GM21528 (cell line): ENCODE data around the gene GPX2.
A peak's percentile ranks its signal among the peaks of the same experiment; 100 is the strongest.

Source experiments
- ATAC-seq: cut with Tn5 transposase; IDR thresholded peaks from one replicate; pipeline ENCODE4 v1.9.1; 2021; ENCODE audit warnings: mild to moderate bottlenecking, moderate library complexity; ENCODE audit not compliant: unreplicated experiment, low FRiP score

GPX2 gene

DNA sequence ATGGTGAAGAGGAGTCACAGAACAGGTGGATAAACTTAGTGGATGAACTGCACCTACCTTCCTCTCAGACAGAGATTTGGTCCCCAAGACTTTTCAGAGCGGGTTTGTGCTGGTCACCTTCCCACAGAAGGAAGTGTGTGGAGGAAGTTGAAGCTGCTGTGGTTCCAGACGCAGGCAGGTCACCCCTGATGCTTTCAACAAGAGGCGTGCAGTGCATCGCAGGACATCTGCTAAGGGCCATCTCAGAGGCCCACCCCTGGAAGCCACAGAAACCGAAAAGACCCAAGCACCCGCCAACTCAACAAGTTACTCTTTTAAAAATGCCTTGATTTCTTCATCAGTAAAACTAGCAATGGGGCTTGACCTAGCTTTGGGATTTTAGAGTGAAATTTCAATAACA is 1.0 kb upstream of the GPX2 start:
- ATAC-seq = no peak

GRCh38 chr14:64940336-64940910 is 2.1 kb downstream of the GPX2 start:
- ATAC-seq = no peak

GRCh38 chr14:64939817-64940190 is 2.7 kb downstream of the GPX2 start:
- ATAC-seq = no peak

DNA sequence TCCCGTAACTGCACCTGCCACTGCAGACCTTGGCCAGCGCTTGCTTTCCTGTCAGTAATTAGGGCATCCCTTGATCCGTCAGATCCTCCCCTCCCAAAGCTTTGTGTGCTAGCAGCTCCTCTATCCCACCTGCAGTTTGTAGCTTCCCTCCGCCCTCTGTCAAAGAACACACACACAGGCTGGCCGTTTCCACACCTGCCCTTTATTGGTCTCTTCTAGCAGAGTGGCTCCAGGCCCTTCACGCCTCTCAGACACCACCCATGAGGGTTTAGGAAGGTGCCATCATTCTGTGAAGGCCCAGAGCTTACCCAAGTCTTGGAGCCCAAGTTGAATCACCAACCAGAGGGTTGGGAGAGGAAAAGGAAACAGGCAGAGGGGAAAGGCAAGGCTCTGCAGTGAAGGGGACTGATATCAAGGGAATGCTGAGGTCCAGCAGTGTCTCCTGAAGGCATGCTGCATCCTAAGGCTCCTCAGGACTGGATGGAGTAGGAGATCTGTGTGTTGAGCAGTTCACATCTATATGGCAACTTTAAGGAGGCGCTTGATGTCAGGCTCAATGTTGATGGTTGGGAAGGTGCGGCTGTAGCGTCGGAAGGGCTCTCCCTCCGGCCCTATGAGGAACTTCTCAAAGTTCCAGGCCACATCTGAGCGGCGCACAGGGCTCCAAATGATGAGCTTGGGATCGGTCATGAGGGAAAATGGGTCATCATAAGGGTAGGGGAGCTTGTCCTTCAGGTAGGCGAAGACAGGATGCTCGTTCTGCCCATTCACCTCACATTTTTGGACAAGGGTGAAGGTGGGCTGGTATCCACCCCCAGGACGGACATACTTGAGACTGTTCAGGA is 3.4 kb downstream of the GPX2 start:
- no peak for ATAC-seq

DNA sequence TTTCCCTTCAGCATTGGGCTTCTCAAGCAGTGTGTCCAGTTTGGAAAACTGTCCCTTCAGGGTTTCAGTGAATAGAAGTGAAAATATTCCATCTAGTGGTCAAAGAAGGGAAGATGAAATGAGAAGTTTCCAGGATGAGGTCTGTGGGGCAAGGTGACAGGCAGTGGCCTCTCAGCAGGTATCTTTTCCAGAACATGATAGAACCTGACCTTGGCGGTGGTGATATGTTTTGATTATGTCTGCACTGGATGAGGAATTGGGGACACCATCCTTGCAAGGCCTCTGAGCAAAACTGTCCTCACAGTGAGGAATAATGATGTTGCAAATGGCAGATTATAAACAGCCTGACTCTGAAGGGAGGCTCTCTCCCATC is 4.7 kb downstream of the GPX2 start:
- no peak for ATAC-seq

DNA sequence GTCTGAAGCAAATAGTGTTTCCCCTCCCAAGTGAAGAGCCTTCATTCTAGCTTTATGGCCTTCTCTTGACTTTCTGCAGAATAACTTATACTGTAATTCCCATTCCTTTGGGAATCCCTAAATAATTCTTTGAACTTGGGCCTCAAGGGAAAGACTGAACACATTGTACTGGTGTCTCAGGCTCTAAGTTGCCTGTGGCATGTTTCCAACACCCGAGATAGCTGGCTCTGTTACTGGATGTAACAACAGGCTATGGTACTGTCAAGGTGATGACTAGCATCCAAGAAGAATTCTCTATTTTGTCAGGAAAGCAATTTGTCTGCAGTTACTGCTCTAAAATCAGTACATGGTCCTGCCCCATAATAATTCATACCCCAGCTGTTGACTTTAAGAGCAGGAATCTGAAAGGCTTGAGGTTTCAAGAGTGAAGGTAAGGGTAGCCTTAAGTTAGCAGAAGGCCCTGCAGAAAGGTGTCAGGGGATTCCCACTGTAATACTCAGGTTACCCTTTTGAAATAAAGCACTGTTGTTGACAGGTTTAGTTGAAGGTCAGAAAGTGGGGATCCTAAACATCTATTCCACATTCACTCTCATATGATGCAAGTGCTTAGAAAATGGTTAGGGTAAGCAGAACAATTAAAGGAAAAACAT is 5.2 kb downstream of the GPX2 start:
- no peak for ATAC-seq

GRCh38 chr14:64935508-64935907 is 7.0 kb downstream of the GPX2 start:
- ATAC-seq = no peak

- no peak for ATAC-seq
Observed at GRCh38 chr14:64934338-64934929, 8.1 kb downstream of the GPX2 start.

DNA sequence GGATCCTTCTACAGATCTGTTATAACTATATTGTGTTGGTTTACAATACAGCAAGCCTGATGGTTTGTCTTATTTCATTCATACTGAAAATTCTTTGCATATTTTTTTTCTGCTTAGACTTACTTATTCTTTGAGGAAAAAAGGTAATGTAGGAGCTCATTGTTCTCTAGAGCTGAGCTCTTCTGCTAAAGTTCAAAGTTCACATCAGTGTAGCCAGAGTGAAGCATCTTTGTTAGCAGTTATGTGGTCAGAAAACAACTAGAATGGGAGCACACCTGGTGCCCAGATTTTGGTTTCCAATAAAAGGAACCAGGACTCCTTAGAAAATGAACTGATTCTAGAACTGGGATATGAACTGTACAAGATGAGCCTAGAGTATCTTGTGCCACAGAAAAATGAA is 10.3 kb downstream of the GPX2 start:
- ATAC-seq = no peak

- ATAC-seq = no peak
Observed at GRCh38 chr14:64931123-64931522, 11.4 kb downstream of the GPX2 start.

- no peak for ATAC-seq
Observed at GRCh38 chr14:64930085-64930843, 12.3 kb downstream of the GPX2 start.

DNA sequence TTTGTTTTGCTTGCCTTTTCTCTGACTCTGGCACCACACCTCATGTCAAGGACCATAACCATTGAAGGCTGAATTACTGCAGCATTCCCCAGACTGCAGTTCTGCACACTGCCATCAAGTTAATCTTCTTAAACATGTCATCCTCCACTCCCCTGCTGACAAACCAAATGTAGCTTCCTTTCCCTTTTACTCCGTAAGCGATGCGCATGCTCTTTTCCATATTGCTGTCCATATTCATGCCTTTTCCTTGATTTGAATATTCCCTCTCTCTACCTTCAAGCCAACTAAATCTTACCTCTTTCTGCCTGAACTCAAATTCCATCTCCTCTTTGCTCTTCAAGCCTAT is 13.6 kb downstream of the GPX2 start:
- no peak for ATAC-seq

DNA sequence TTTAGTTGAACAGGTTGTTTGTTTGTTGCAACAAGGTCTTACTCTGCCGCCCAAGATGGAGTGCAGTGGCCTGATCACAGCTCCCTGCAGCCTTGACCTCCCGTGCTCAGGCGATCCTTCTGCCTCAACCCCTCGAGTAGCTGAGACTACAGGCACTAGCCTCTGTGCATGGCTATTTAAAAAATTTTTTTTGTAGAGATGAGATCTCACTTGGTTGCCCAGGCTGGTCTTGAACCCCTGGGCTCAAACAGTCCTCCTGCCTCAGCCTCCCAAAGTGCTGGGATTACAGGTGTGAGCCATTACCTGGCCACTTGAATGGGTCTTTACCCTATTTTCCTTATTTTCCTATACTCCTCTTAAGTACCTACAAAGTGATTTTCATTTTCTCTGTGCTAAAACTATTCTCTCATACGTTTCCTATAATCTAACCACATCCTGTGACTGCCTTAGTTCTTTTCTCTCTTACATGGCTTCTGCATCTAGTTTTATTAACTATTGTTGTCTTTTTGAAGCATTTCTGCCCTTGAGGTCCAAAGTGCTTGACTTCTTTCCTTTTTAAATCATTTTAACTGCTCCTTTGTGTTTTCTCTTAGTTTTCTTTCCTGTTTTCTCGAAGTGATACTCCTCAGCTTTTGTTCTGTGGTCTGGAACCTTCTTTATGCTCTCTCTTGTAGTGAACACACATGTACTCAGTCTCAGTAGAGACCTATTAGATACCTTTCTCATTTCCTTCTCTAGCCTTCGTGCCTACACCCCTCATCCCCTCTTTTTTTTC is 14.1 kb downstream of the GPX2 start:
- peak; percentile 75 for ATAC-seq

GRCh38 chr14:64927031-64927430 is 15.5 kb downstream of the GPX2 start:
- no peak for ATAC-seq

- no peak for ATAC-seq
Observed at GRCh38 chr14:64926398-64926995, 16.0 kb downstream of the GPX2 start.

- no peak for ATAC-seq
Observed at GRCh38 chr14:64923015-64923414, 19.5 kb downstream of the GPX2 start.

DNA sequence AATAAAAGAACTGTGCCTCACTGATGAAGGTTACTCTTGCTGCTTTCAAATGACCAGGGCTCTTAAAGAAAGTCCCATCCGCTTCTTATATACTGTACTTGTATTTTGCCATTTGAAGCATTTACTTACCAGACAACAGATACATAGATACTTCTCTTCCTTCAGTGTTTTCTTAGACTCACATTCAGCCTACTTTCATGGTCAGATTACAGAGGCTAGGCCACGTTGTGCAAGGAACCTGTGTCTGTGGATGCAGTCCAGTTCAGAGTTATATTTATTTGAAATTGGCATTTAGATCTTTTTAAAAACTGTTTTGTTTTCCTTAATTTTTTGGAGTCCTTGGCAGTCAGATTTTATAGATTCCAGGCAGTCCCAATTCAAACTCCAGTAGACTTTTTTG is 22.1 kb downstream of the GPX2 start:
- no peak for ATAC-seq

DNA sequence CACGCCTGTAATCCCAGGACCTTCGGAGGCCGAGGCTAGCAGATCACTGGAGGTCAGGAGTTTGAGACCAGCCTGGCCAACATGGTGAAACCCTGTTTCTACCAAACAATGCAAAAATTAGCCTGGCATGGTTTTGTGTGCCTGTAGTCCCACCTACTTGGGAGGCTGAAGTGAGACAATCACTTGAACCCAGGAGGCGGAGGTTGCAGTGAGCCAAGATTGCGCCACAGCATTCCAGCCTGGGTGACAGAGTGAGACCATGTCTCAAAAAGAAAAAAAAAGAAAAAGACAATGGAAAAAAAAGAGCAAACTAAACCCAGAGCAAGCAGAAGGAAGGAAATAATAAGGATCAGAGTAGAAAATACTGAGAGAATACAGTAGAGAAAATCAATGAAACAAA is 22.9 kb downstream of the GPX2 start:
- ATAC-seq = no peak

DNA sequence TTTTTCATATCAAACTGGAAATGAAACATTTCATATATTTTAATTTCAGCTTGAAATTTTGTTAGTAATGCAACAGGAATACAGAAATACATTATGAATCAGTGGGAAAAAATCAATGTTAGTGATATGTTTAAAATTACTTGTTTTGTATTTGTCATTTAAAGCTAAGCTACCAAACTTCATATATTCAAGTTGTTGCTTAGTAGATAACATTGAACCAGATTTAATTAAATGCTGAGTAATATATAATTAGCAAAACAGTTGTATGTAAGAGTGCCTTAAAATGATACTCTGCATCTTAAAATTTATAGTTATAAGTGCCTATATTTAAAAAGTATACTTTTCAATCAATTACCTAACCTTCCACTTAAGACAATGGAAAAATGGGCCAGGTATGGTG is 23.3 kb downstream of the GPX2 start:
- no peak for ATAC-seq

GRCh38 chr14:64918216-64918615 is 24.3 kb downstream of the GPX2 start:
- no peak for ATAC-seq
